HG02970 (cell line): ENCODE results near the gene PRKCH.

Source experiments
- ATAC-seq: cut with Tn5 transposase; IDR thresholded peaks from one replicate; pipeline ENCODE4 v1.9.1; 2021; ENCODE audit warnings: mild to moderate bottlenecking, moderate library complexity, moderate number of reproducible peaks; ENCODE audit not compliant: unreplicated experiment, low FRiP score

The PRKCH gene

GRCh38 chr14:61570549-61571290 lies 249.3 kb downstream of the PRKCH start:
- ATAC-seq = no peak

- no peak for ATAC-seq
Measured at GRCh38 chr14:61571917-61572316, 250.5 kb downstream of the PRKCH start.

DNA sequence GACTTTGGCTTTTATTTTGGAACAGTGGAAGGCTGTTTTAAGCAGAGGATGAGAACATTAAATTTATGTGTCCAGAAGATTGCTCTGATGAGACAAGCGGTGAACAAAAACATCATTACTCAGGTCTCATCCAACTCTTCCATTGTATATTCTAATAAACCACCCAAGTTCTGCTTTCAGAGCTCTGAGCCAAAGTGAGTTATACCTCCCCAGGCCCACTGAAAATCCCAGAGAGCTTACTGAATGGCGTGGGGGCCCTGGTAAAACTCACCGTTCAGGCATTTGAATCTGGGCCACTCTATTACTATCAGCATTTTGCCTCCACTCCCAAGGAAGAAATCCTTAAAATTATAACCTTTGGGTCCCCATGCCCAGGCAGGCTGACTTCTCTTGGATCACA lies 251.9 kb downstream of the PRKCH start:
- no peak for ATAC-seq

GRCh38 chr14:61573748-61574513 lies 252.6 kb downstream of the PRKCH start:
- ATAC-seq = no peak

DNA sequence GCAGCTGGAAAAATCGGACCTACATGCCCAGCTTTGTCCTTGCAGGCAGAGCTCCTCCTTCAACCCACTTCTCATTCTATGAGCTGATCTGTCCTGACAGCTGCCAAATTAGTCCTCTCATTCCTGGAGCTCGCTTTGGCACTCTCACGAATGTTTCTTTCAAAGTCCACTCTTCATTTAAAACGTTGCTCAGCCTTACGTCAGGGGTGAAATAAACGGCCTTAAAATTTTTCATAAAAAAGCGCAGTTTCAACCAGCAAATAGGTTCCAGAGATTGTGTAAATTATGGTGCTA lies 253.1 kb downstream of the PRKCH start:
- no peak for ATAC-seq

DNA sequence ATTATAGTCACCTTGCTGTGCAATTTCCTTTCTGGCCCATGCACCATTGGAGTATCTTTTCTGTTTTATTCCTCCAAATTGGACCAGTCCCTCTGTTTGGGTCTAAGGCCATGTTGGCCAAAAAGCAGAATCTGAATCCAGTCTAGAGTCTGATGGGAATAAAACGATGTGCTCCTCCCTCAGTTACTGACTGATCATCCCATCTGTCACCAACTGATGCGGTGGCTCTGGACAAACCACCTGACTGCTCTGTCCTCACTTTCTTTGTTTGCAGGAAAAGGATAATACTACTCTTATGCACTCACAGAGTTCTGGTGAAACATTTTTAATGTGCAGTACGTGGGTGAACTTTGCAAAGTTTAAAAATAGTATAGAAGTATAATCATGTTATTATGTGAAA lies 253.7 kb downstream of the PRKCH start:
- ATAC-seq = no peak

DNA sequence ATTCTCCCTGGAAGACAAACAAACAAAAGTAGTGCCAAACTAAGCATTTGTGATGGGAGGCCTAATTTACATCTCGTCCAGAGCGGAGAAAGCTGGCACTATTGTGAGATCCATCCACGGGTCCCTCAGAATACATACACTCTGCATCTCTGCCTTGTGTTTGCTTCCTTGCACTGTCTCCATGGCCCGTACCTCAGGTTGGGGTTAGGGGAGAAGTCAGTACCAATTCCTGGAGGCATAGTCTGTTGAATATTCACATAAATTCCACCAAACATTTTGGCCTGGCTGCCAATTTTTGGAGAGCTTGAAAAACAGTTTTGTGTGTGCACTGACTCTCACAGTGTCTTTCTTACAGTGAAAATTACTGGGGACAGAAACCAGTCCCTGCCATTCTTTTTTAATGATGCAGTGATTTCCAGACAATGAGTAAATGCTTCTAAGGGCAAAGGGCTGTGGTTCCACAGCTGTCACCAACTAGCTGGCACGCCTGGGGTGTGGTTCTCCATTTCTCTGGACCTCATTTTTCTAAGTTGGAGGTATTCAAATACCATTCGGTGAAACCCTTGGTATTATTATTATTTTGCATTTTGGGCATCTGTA lies 254.3 kb downstream of the PRKCH start:
- ATAC-seq = no peak

- no peak for ATAC-seq
Measured at GRCh38 chr14:61577506-61577931, 256.1 kb downstream of the PRKCH start.

DNA sequence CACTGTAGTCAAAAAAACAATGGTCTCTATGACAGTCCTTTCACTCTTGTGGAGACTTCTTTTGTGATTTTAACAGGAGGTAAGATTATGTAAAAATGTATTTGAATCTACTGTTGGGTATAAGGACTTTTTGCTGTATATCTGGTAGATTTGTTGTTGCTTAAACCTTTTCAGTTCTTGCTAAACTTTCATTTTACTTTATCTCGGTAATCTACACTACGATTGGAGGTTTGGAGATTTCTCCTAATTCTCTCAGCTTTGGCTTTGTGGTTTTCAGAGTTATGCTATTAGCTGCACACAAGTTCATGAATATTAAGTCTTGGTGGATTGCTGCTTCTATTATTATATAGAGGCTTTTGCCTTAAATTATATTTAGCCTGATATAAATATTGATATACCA lies 257.4 kb downstream of the PRKCH start:
- no peak for ATAC-seq

- no peak for ATAC-seq
Measured at GRCh38 chr14:61581340-61581739, 260.0 kb downstream of the PRKCH start.

GRCh38 chr14:61581955-61582615 lies 260.7 kb downstream of the PRKCH start:
- ATAC-seq = no peak

DNA sequence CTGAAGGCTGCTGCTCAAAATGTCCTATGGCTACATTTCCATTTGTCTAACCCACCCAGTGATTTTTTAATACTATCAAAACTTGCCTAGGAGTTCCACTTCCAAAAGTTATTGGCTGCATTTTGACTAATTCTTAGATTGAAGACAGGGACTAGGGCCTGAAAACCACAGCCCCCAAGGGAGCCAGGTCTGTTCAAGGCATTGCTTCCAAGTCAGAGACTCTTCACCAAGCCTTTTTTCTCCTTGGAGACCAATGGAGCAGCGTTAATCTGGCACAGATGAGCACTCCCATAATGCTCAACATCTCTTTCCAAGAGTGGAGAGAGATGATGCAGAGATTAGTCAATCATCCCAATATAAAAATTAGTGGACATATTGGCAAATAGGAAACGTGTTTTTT lies 261.4 kb downstream of the PRKCH start:
- ATAC-seq = no peak

- ATAC-seq = no peak
Measured at GRCh38 chr14:61584331-61584741, 263.0 kb downstream of the PRKCH start.

GRCh38 chr14:61585598-61586543 lies 264.5 kb downstream of the PRKCH start:
- no peak for ATAC-seq

DNA sequence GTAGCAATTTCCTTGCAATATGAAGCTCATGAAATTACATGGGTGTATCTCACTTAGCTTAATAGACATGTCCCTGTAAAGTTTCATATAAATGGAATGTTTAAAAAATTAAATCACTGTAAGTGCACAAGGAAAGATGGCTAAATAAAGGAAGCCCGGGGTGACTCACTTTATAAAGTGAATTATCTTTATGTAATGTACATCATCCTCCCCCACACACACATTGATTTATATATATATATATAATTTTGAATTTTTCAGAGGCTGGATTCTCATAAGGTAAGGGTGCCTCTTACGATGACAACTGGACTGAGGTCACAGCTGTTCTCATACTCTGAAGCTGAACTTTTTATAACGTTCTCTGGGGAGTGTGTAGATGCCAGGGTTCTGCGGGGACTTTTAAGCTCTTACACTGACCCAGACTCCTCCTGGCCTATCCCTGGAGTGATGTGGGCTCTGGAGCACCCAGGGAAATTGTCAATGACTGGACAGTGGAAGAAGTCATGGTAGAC lies 265.2 kb downstream of the PRKCH start:
- no peak for ATAC-seq

GRCh38 chr14:61587081-61587713 lies 265.8 kb downstream of the PRKCH start:
- ATAC-seq = no peak

DNA sequence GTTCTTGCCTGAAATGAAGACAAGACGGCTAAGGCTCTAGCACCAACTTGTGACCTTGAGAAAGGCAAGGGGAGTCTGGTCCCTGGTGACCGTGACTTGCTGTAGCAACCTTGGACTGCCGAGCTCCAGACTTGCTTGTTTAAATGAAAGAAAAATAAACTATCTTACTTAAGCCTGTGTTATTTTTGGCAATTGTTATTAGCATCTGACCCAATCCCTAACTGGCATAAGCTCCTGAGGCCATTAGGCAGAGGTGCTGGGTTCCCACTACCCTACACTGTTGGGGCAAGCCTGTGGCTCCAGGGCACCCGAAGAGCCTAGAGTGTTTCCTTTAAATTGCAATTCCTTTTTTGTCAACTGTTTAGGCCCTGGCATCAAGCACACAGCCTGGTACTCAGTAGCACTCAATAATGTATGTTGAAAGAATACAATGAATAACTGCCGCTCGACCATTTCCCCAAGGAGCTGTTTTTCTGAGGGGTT lies 267.1 kb downstream of the PRKCH start:
- ATAC-seq = no peak

DNA sequence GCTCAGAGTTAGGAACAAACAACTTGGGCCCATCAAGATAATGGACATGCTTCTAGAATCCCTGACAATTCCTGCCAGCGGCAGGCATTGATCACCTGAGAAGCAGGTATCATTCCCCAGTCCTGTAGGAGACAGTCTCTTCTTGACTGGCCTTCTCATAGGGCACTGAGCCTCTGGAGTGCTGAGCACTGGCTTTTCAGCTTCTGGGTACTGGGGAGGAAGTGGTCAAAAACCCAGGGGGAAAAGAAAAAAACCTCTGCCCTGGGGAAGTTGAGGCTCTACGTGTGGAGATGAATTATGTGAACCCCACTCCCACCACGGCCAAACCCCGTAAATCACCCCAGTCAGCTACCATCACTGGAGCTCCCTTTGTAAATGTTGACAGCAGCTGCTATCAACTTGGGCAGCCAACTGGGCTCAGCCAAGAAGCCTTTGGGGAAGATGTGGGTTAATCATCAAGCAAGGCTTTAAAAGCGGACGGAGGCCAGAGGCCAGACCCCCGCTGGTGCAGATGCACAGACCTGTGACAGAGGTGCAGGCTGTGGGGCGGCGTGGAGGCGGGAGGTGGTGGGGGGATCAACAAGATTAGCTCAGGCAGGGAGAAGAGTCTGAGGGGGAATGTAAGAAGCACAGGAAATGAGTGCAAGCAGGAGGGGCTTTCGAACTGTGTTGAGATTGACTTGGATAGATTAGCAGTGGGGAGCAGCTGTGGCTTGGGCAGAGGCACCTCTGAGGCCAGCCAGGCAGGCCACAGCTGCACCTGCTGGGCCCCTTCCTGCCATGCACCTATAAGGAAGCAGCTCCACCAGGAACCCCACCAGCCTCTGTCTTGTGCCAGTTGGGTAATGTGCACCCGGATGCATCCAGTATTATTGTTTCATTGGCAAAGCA lies 268.6 kb downstream of the PRKCH start:
- ATAC-seq = no peak
